Measurements from ENCODE around the gene TTLL11. TPM values are rescaled to one million over a fixed set of nuclear protein-coding genes. Genes with fewer than 3 reads are reported as not detected.

Gene TTLL11
- total RNA-seq, 1 experiment from 2014 or later = 7.0 TPM

- H3K9me3 ChIP-seq (ENCODE audit: low read length) = no peaks in the 10 kb centered on the region
- DNase-seq (no peak), ATAC-seq (no peak)
- H2AFZ ChIP-seq (ENCODE audit: low read length) = no peak overlapping the region
- CTCF ChIA-PET = no interaction called here
- H3K9ac ChIP-seq (ENCODE audit: low read length) = no peak overlapping the region
- intact Hi-C loops (cut with micrococcal nuclease) = no loop called here
- POLR2A ChIA-PET (ENCODE audit: unreplicated experiment) = no interaction called here
- TF ChIP-seq CTCF (conservative IDR thresholded peaks at IDR 0.05; ENCODE audit: low read depth, low read length) (no peak), EZH2 (IDR thresholded peaks at IDR 0.05; ENCODE audit: low read length, unreplicated experiment) (no peak)
- H3K4me1 ChIP-seq (ENCODE audit: insufficient read depth, low read length) = no peaks in the 10 kb centered on the region
- no peaks in the 10 kb centered on the region for H4K20me1 ChIP-seq (ENCODE audit: low read length)
- no peaks in the 10 kb centered on the region for H3F3A ChIP-seq (ENCODE audit: low read length, unreplicated experiment)
- H3K4me2 ChIP-seq (ENCODE audit: low read length) = no peak overlapping the region
- H3K36me3 ChIP-seq (ENCODE audit: low read depth, low read length) = no peaks in the 10 kb centered on the region
- H3K9me2 ChIP-seq (replicated peaks; ENCODE audit: low read length) = no peaks in the 10 kb centered on the region
- no peak overlapping the region for H3K27ac ChIP-seq (ENCODE audit: low read length)
- BruUV-seq (replicated peaks) = no TSS peak
- H3K4me3 ChIP-seq (ENCODE audit: low read length) = no peak overlapping the region
- H3K27me3 ChIP-seq (ENCODE audit: low read length) = no peaks in the 10 kb centered on the region
- no peaks in the 10 kb centered on the region for H3K79me2 ChIP-seq (ENCODE audit: low read length)
These were observed 13.5 kb upstream of the TTLL11 start for GRCh38 chr9:122106576-122106975.

GRCh38 chr9:122103985-122104384 lies 10.9 kb upstream of the TTLL11 start:
- H3K79me2 ChIP-seq (ENCODE audit: low read length) = no peaks in the 10 kb centered on the region
- CTCF ChIA-PET = no interaction called here

GRCh38 chr9:122102156-122102555 lies 9.0 kb upstream of the TTLL11 start:
- intact Hi-C loops (cut with micrococcal nuclease) = no loop called here
- Histone ChIP-seq H3F3A (ENCODE audit: low read length, unreplicated experiment) (no peaks in the 10 kb centered on the region), H3K4me2 (ENCODE audit: low read length) (no peak overlapping the region), H3K36me3 (ENCODE audit: low read depth, low read length) (no peaks in the 10 kb centered on the region), H3K4me3 (ENCODE audit: low read length) (no peak overlapping the region), H2AFZ (ENCODE audit: low read length) (no peak overlapping the region), H3K4me1 (ENCODE audit: insufficient read depth, low read length) (0 out of 2 replicates have a peak, but pooled peaks cover 3% of the 10 kb centered on the region), H3K79me2 (ENCODE audit: low read length) (no peaks in the 10 kb centered on the region), H4K20me1 (ENCODE audit: low read length) (no peaks in the 10 kb centered on the region), H3K27ac (ENCODE audit: low read length) (no peak overlapping the region), H3K9me2 (replicated peaks; ENCODE audit: low read length) (no peaks in the 10 kb centered on the region), H3K9me3 (ENCODE audit: low read length) (no peaks in the 10 kb centered on the region), H3K9ac (ENCODE audit: low read length) (no peak overlapping the region), H3K27me3 (ENCODE audit: low read length) (no peaks in the 10 kb centered on the region)
- BruUV-seq (replicated peaks) = no TSS peak
- ChIA-PET CTCF (interaction anchor here (0.6 kb wide), 1 partner anchor 745 kb away, joined by 3 read pairs; no protein-coding TSS in a partner anchor), POLR2A (ENCODE audit: unreplicated experiment) (no interaction called here)
- TF ChIP-seq EZH2 (IDR thresholded peaks at IDR 0.05; ENCODE audit: low read length, unreplicated experiment) = no peak
- TF ChIP-seq EZH2phosphoT487 (IDR thresholded peaks at IDR 0.05; ENCODE audit: borderline replicate concordance, low read length) = no peak
- no peak for TF ChIP-seq CTCF (conservative IDR thresholded peaks at IDR 0.05; ENCODE audit: low read depth, low read length)
- ATAC-seq (no peak), DNase-seq (no peak)

More at GRCh38 chr9:122103985-122104384, 10.9 kb upstream of the TTLL11 start:
- H3K4me1 ChIP-seq (ENCODE audit: insufficient read depth, low read length) = 0 out of 2 replicates have a peak, but pooled peaks cover 3% of the 10 kb centered on the region
- no peaks in the 10 kb centered on the region for H3K9me2 ChIP-seq (replicated peaks; ENCODE audit: low read length)
- H2AFZ ChIP-seq (ENCODE audit: low read length) = no peak overlapping the region
- no peaks in the 10 kb centered on the region for H3K9me3 ChIP-seq (ENCODE audit: low read length)
- no peak overlapping the region for H3K27ac ChIP-seq (ENCODE audit: low read length)
- TF ChIP-seq CTCF (conservative IDR thresholded peaks at IDR 0.05; ENCODE audit: low read depth, low read length) (no peak), EZH2 (IDR thresholded peaks at IDR 0.05; ENCODE audit: low read length, unreplicated experiment) (no peak), EZH2phosphoT487 (IDR thresholded peaks at IDR 0.05; ENCODE audit: borderline replicate concordance, low read length) (no peak)
- intact Hi-C loops (cut with micrococcal nuclease) = no loop called here
- no peaks in the 10 kb centered on the region for H3F3A ChIP-seq (ENCODE audit: low read length, unreplicated experiment)
- no peaks in the 10 kb centered on the region for H4K20me1 ChIP-seq (ENCODE audit: low read length)
- POLR2A ChIA-PET (ENCODE audit: unreplicated experiment) = no interaction called here
- no TSS peak for BruUV-seq (replicated peaks)
- H3K36me3 ChIP-seq (ENCODE audit: low read depth, low read length) = no peaks in the 10 kb centered on the region
- no peaks in the 10 kb centered on the region for H3K27me3 ChIP-seq (ENCODE audit: low read length)
- no peak overlapping the region for H3K4me3 ChIP-seq (ENCODE audit: low read length)
- H3K9ac ChIP-seq (ENCODE audit: low read length) = no peak overlapping the region
- DNase-seq (no peak), ATAC-seq (no peak)
- no peak overlapping the region for H3K4me2 ChIP-seq (ENCODE audit: low read length)
